PC-9 (cell line): ENCODE data around the gene MBP. TPM values are rescaled to one million over a fixed set of nuclear protein-coding genes. Genes with fewer than 3 reads are reported as not detected.
A peak's percentile ranks its signal among the peaks of the same experiment; 100 is the strongest.

Experiments used
- BruUV-seq: library from RNA; stranded (reverse); fragments of 400-500 nt; replicated peaks from 2 replicates; lab custom pipeline; 2021; lab: Mats Ljungman, UMichigan
- CTCF ChIA-PET: fragments of 300-600 bp; sonication (Branson Sonifier 250); formaldehyde crosslinking; loops from one replicate; lab custom pipeline; 2022; ENCODE audit warnings: antibody characterized with exemption; lab: Charles Lee
- POLR2A ChIA-PET: fragments of 300-600 bp; sonication (Branson Sonifier 250); formaldehyde crosslinking; loops from one replicate; lab custom pipeline; 2022; ENCODE audit warnings: antibody characterized with exemption; ENCODE audit not compliant: unreplicated experiment; lab: Charles Lee
- DNase-seq, 2 experiments: peaks; one replicate each; pipeline versions ENCODE4 v3.0.0 to v3.0.0-alpha.2; 2015 to 2022; ENCODE audit warnings: mixed read lengths in 1 of 2
- H2AFZ ChIP-seq: fragments of 200-600 bp; sonication (generic); 2 replicates; pipeline ENCODE4 v1.8.1; 2017; ENCODE audit warnings: antibody characterized with exemption
- H3F3A ChIP-seq: fragments of 200-600 bp; sonication (generic); 2 replicates; pipeline ENCODE4 v1.8.1; 2017; ENCODE audit warnings: antibody characterized with exemption, mild to moderate bottlenecking, low read depth; ENCODE audit not compliant: insufficient read depth
- H3K27ac ChIP-seq: fragments of 200-600 bp; sonication (generic); 2 replicates; pipeline ENCODE4 v1.6.1; 2016; ENCODE audit warnings: mixed run types
- H3K27me3 ChIP-seq: fragments of 200-600 bp; sonication (generic); 2 replicates; pipeline ENCODE4 v1.6.1; 2016; ENCODE audit warnings: low read depth, mixed run types; ENCODE audit not compliant: insufficient read depth
- H3K36me3 ChIP-seq: fragments of 200-600 bp; sonication (generic); 2 replicates; pipeline ENCODE4 v1.6.1; 2016; ENCODE audit warnings: low read depth, mixed run types
- H3K4me1 ChIP-seq: fragments of 200-600 bp; sonication (generic); replicated peaks from 2 replicates; pipeline ENCODE4 v1.6.1; 2016; ENCODE audit warnings: mixed run types; ENCODE audit not compliant: insufficient read depth
- H3K4me2 ChIP-seq: fragments of 200-600 bp; sonication (generic); 2 replicates; pipeline ENCODE4 v1.6.1; 2017; ENCODE audit warnings: mixed run types
- H3K4me3 ChIP-seq: fragments of 200-600 bp; sonication (generic); 2 replicates; pipeline ENCODE4 v1.6.1; 2016; ENCODE audit warnings: mixed run types
- H3K79me2 ChIP-seq: fragments of 200-600 bp; sonication (generic); 2 replicates; pipeline ENCODE4 v1.6.1; 2017; ENCODE audit warnings: low read depth, mixed run types
- H3K9me2 ChIP-seq: fragments of 200-600 bp; sonication (generic); 2 replicates; pipeline ENCODE4 v1.8.1; 2017; ENCODE audit warnings: mild to moderate bottlenecking; ENCODE audit not compliant: insufficient read depth
- H3K9me3 ChIP-seq: fragments of 200-600 bp; sonication (generic); 2 replicates; pipeline ENCODE4 v1.8.1; 2016; ENCODE audit warnings: low read depth; ENCODE audit not compliant: insufficient read depth
- H4K20me1 ChIP-seq: fragments of 200-600 bp; sonication (generic); 2 replicates; pipeline ENCODE4 v1.8.1; 2017; ENCODE audit not compliant: insufficient read depth
- CTCF ChIP-seq: fragments of 200-600 bp; sonication (generic); conservative IDR thresholded peaks from 2 replicates; pipeline ENCODE4 v1.6.1; 2017; ENCODE audit warnings: mixed run types, antibody characterized with exemption, mild to moderate bottlenecking, moderate library complexity
- EZH2 ChIP-seq: fragments of 200-600 bp; sonication (generic); IDR thresholded peaks from 2 replicates; pipeline ENCODE4 v1.8.0; 2017; ENCODE audit warnings: antibody characterized with exemption, low read depth
- intact Hi-C: fragments of 100-400 bp; cut with micrococcal nuclease; formaldehyde crosslinking; loops from one replicate; pipeline ENCODE4 v1.10.0; 2022; ENCODE audit not compliant: unreplicated experiment
- total RNA-seq: library from RNA; stranded (reverse); gene quantifications from 2 replicates; pipeline ENCODE4 v1.2.3, GENCODE V29; 2021

MBP gene
- total RNA-seq, 1 experiment from 2014 or later, result 37.9 TPM

- H3K9me2 ChIP-seq, result no peaks in the 10 kb centered on the region
- no peaks in the 10 kb centered on the region for H3K27me3 ChIP-seq
- peaks cover 59% of the 10 kb centered on the region for H3F3A ChIP-seq
- ChIA-PET CTCF (no interaction called here), POLR2A (no interaction called here)
- peaks cover 62% of the 10 kb centered on the region for H3K4me1 ChIP-seq
- no peak for TF ChIP-seq EZH2
- no peak for TF ChIP-seq CTCF
- H3K9me3 ChIP-seq, result no peaks in the 10 kb centered on the region
- peaks cover 26% of the 10 kb centered on the region; the same call in 1 of the 2 replicates for H3K36me3 ChIP-seq
- peak in 1 of 2 experiments; percentile 55 for DNase-seq
- H3K4me2 ChIP-seq, result 0 out of 2 replicates have a peak overlapping the region, but pooled peaks have one; percentile 6
- H4K20me1 ChIP-seq, result no peaks in the 10 kb centered on the region
- peaks cover 44% of the 10 kb centered on the region for H3K79me2 ChIP-seq
- no peak overlapping the region for H2AFZ ChIP-seq
- H3K27ac ChIP-seq, result peak overlapping the region; percentile 97
- no TSS peak for BruUV-seq
- H3K4me3 ChIP-seq, result no peak overlapping the region
- intact Hi-C loops, result no loop called here
These were observed 69.3 kb downstream of the MBP start for GRCh38 chr18:77063260-77063659.

GRCh38 chr18:77062518-77063003 is 70.0 kb downstream of the MBP start:
- ChIA-PET POLR2A (no interaction called here), CTCF (no interaction called here)
- Histone ChIP-seq H3K4me3 (no peak overlapping the region), H3K27ac (peak overlapping the region; percentile 97), H3K79me2 (peaks cover 46% of the 10 kb centered on the region), H3K9me3 (no peaks in the 10 kb centered on the region), H3K4me1 (peaks cover 55% of the 10 kb centered on the region), H3K4me2 (no peak overlapping the region), H3K36me3 (peaks cover 26% of the 10 kb centered on the region; the same call in 1 of the 2 replicates), H4K20me1 (no peaks in the 10 kb centered on the region), H3K9me2 (no peaks in the 10 kb centered on the region), H3K27me3 (no peaks in the 10 kb centered on the region), H2AFZ (no peak overlapping the region), H3F3A (peaks cover 52% of the 10 kb centered on the region)
- intact Hi-C loops, result no loop called here
- BruUV-seq, result no TSS peak
- DNase-seq, result no peak
- TF ChIP-seq EZH2 (no peak), CTCF (no peak)

- peaks cover 26% of the 10 kb centered on the region; the same call in 1 of the 2 replicates for H3K36me3 ChIP-seq
- no peaks in the 10 kb centered on the region for H3K9me3 ChIP-seq
- no peak overlapping the region for H3K4me3 ChIP-seq
- peak overlapping the region; percentile 97; the same call in 1 of the 2 replicates for H3K27ac ChIP-seq
- H4K20me1 ChIP-seq, result no peaks in the 10 kb centered on the region
- H3K79me2 ChIP-seq, result peaks cover 48% of the 10 kb centered on the region
- H3K27me3 ChIP-seq, result no peaks in the 10 kb centered on the region
- H3K4me2 ChIP-seq, result no peak overlapping the region
- intact Hi-C loops, result no loop called here
- ChIA-PET POLR2A (interaction anchor here (0.9 kb wide), 1 partner anchor 22 kb away, joined by 5 read pairs; no protein-coding TSS in a partner anchor), CTCF (no interaction called here)
- no TSS peak for BruUV-seq
- DNase-seq, result no peak
- no peaks in the 10 kb centered on the region for H3K9me2 ChIP-seq
- H3K4me1 ChIP-seq, result peaks cover 55% of the 10 kb centered on the region
- H3F3A ChIP-seq, result peaks cover 49% of the 10 kb centered on the region
- no peak for TF ChIP-seq CTCF
- TF ChIP-seq EZH2, result no peak
- H2AFZ ChIP-seq, result no peak overlapping the region
These were observed 70.6 kb downstream of the MBP start for GRCh38 chr18:77061946-77062517.
